H1 (cell line): ENCODE measurements around the gene ZNF592. TPM values are rescaled to one million over a fixed set of nuclear protein-coding genes. Genes with fewer than 3 reads are reported as not detected.

ENCODE experiments used
- CTBP2 ChIP-seq: IDR thresholded peaks from 2 replicates; pipeline ENCODE4 v1.7.0; 2011; ENCODE audit warnings: borderline replicate concordance, mild to moderate bottlenecking, moderate library complexity, mixed read lengths, low read length; ENCODE audit not compliant: insufficient read depth, insufficient read length
- FOSL1 ChIP-seq: IDR thresholded peaks from 2 replicates; pipeline ENCODE4 v1.6.1; 2011; ENCODE audit warnings: mild to moderate bottlenecking, low read depth, low read length, moderate library complexity; ENCODE audit not compliant: insufficient read depth
- polyA plus RNA-seq, 7 experiments: library from polyadenylated mRNA; depleted of rRNA in 3 of 7; stranded (reverse) in 5 of 7; unstranded in 2 of 7; fragments of >200 nt in 5 of 7; fragments of 200-250 nt in 2 of 7; gene quantifications; 1 replicate in 5 of 7; 2 replicates in 1 of 7; 4 replicates in 1 of 7; pipeline versions ENCODE4 v1.2.1 to v1.2.3, GENCODE V29; 2011 to 2013; ENCODE audit warnings: missing spikeins in 2 of 7, mixed read lengths in 2 of 7
- total RNA-seq: library from RNA; stranded (reverse); fragmentation: NEBNext Ultra II Directional; extraction: Animal tissue kit (Norgen Biotek cat#: 25700); gene quantifications from 2 replicates; pipeline ENCODE4 v1.2.1, GENCODE V29; 2021
- TF ChIP-seq, protein P1 (sequence below): fragments of 300-600 bp; sonication (generic); IDR thresholded peaks from 2 replicates; pipeline ENCODE4 v1.7.1; 2012; ENCODE audit warnings: low read length, moderate library complexity, mild to moderate bottlenecking, inconsistent platforms; ENCODE audit not compliant: insufficient replicate concordance

ZNF592 gene
- total and polyA plus RNA-seq, 2 of the 8 experiments (the other 6 are each of a cell fraction or from before 2014, with no cell fraction given): 14.2 to 33.0 TPM

DNA sequence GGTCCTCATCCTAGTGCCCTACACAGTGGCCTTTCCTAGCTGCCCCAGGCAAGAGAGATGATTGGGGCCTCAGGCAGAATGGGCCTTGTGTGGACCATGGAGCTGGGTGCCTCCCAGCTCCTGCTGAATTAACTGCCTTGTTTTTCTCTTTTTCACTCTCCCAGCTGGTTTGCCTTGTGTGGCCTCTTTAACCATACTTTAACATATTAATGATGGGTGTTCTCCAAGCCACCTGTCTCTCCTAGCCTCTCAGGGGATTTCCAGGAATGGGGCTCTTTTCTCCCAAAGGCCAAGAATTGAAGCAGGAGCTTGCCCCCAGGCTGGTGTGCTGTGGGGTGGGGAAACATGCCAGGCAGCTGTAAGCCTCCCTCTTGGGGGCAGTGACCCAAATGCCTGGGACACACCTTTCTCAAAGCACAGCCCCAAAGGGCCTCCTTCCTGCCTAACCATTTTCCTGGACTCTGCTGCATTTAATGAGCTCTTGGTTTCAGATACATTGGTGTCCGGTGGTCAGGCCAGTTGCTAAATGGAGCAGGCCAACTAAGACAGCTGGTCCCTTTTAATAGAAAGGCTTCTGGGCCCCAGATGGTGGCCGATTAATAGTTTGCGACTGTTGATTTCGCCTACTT, 74.4 kb downstream of the ZNF592 start (continued):
- TF ChIP-seq, protein P1, sequence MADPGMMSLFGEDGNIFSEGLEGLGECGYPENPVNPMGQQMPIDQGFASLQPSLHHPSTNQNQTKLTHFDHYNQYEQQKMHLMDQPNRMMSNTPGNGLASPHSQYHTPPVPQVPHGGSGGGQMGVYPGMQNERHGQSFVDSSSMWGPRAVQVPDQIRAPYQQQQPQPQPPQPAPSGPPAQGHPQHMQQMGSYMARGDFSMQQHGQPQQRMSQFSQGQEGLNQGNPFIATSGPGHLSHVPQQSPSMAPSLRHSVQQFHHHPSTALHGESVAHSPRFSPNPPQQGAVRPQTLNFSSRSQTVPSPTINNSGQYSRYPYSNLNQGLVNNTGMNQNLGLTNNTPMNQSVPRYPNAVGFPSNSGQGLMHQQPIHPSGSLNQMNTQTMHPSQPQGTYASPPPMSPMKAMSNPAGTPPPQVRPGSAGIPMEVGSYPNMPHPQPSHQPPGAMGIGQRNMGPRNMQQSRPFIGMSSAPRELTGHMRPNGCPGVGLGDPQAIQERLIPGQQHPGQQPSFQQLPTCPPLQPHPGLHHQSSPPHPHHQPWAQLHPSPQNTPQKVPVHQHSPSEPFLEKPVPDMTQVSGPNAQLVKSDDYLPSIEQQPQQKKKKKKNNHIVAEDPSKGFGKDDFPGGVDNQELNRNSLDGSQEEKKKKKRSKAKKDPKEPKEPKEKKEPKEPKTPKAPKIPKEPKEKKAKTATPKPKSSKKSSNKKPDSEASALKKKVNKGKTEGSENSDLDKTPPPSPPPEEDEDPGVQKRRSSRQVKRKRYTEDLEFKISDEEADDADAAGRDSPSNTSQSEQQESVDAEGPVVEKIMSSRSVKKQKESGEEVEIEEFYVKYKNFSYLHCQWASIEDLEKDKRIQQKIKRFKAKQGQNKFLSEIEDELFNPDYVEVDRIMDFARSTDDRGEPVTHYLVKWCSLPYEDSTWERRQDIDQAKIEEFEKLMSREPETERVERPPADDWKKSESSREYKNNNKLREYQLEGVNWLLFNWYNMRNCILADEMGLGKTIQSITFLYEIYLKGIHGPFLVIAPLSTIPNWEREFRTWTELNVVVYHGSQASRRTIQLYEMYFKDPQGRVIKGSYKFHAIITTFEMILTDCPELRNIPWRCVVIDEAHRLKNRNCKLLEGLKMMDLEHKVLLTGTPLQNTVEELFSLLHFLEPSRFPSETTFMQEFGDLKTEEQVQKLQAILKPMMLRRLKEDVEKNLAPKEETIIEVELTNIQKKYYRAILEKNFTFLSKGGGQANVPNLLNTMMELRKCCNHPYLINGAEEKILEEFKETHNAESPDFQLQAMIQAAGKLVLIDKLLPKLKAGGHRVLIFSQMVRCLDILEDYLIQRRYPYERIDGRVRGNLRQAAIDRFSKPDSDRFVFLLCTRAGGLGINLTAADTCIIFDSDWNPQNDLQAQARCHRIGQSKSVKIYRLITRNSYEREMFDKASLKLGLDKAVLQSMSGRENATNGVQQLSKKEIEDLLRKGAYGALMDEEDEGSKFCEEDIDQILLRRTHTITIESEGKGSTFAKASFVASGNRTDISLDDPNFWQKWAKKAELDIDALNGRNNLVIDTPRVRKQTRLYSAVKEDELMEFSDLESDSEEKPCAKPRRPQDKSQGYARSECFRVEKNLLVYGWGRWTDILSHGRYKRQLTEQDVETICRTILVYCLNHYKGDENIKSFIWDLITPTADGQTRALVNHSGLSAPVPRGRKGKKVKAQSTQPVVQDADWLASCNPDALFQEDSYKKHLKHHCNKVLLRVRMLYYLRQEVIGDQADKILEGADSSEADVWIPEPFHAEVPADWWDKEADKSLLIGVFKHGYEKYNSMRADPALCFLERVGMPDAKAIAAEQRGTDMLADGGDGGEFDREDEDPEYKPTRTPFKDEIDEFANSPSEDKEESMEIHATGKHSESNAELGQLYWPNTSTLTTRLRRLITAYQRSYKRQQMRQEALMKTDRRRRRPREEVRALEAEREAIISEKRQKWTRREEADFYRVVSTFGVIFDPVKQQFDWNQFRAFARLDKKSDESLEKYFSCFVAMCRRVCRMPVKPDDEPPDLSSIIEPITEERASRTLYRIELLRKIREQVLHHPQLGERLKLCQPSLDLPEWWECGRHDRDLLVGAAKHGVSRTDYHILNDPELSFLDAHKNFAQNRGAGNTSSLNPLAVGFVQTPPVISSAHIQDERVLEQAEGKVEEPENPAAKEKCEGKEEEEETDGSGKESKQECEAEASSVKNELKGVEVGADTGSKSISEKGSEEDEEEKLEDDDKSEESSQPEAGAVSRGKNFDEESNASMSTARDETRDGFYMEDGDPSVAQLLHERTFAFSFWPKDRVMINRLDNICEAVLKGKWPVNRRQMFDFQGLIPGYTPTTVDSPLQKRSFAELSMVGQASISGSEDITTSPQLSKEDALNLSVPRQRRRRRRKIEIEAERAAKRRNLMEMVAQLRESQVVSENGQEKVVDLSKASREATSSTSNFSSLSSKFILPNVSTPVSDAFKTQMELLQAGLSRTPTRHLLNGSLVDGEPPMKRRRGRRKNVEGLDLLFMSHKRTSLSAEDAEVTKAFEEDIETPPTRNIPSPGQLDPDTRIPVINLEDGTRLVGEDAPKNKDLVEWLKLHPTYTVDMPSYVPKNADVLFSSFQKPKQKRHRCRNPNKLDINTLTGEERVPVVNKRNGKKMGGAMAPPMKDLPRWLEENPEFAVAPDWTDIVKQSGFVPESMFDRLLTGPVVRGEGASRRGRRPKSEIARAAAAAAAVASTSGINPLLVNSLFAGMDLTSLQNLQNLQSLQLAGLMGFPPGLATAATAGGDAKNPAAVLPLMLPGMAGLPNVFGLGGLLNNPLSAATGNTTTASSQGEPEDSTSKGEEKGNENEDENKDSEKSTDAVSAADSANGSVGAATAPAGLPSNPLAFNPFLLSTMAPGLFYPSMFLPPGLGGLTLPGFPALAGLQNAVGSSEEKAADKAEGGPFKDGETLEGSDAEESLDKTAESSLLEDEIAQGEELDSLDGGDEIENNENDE: no peak
- TF ChIP-seq CTBP2: no peak
- TF ChIP-seq FOSL1: no peak
- TF ChIP-seq, all 59 proteins: peak for 0
